HCT116 (cell line): Measurements from ENCODE around the gene SBF2.

ENCODE experiments used
- CBX3 ChIP-seq: IDR thresholded peaks from 2 replicates; pipeline ENCODE4 v1.6.1; 2012; ENCODE audit warnings: low read depth
- EZH2 ChIP-seq: fragments of 200-600 bp; sonication (generic); IDR thresholded peaks from 2 replicates; pipeline ENCODE4 v1.6.1; 2017; ENCODE audit warnings: antibody characterized with exemption, mixed run types
- EZH2phosphoT487 ChIP-seq: fragments of 200-600 bp; IDR thresholded peaks from 2 replicates; pipeline ENCODE4 v1.6.1; 2018; ENCODE audit warnings: antibody characterized with exemption, borderline replicate concordance
- POLR2A ChIP-seq: IDR thresholded peaks from 2 replicates; pipeline ENCODE4 v1.7.0; 2011; ENCODE audit warnings: borderline replicate concordance; ENCODE audit not compliant: insufficient read depth, insufficient read length; ENCODE audit errors: extremely low read depth
- POLR2AphosphoS5 ChIP-seq: IDR thresholded peaks from 2 replicates; pipeline ENCODE4 v1.6.1; 2011; ENCODE audit warnings: mild to moderate bottlenecking, low read depth, low read length, moderate library complexity
- RAD21 ChIP-seq: IDR thresholded peaks from 2 replicates; pipeline ENCODE4 v1.6.1; 2012; ENCODE audit warnings: low read depth, mild to moderate bottlenecking
- TF ChIP-seq, protein P1 (sequence below), 3 experiments: fragments of 200-600 bp in 1 of 3; sonication (generic) in 1 of 3; IDR thresholded peaks in 2 of 3; conservative IDR thresholded peaks in 1 of 3; 2 replicates each; pipeline ENCODE4 v1.5.1; 2012 to 2017; ENCODE audit warnings: low read depth in 2 of 3, low read length in 2 of 3, antibody characterized with exemption in 1 of 3, borderline replicate concordance in 1 of 3, control low read depth in 1 of 3, mild to moderate bottlenecking in 1 of 3, mixed read lengths in 1 of 3, mixed run types in 1 of 3, moderate library complexity in 1 of 3; ENCODE audit not compliant: insufficient read depth in 1 of 3
- TF ChIP-seq, protein P2 (sequence below): IDR thresholded peaks from 2 replicates; pipeline ENCODE4 v1.6.1; 2012; ENCODE audit warnings: low read depth

DNA sequence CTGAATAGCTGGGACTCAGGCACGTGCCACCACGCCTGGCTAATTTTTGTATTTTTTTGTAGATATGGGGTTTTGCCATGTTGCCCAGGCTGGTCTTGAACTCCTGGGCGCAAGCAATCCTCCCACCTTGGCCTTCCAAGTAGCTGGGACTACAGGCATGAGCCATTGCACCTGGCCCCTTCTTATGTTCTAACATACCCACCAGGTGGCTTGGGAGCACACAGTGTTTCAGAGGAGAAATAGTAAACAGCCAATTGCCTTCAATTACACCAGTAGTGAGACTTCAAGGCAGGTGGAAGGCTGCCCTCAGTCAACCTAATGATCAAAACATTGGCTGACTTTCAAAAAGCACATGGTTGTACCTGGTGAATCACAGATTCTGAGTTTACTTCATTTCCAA lies 462.9 kb downstream of the SBF2 start:
- TF ChIP-seq, protein P1, sequence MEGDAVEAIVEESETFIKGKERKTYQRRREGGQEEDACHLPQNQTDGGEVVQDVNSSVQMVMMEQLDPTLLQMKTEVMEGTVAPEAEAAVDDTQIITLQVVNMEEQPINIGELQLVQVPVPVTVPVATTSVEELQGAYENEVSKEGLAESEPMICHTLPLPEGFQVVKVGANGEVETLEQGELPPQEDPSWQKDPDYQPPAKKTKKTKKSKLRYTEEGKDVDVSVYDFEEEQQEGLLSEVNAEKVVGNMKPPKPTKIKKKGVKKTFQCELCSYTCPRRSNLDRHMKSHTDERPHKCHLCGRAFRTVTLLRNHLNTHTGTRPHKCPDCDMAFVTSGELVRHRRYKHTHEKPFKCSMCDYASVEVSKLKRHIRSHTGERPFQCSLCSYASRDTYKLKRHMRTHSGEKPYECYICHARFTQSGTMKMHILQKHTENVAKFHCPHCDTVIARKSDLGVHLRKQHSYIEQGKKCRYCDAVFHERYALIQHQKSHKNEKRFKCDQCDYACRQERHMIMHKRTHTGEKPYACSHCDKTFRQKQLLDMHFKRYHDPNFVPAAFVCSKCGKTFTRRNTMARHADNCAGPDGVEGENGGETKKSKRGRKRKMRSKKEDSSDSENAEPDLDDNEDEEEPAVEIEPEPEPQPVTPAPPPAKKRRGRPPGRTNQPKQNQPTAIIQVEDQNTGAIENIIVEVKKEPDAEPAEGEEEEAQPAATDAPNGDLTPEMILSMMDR (IDR thresholded peaks at IDR 0.05 in 2 of 3, conservative IDR thresholded peaks at IDR 0.05 in 1 of 3; ENCODE audit: borderline replicate concordance in 1 of 3, insufficient read depth in 1 of 3, low read depth in 2 of 3, low read length in 2 of 3), result no peak
- TF ChIP-seq POLR2AphosphoS5 (no peak), EZH2 (no peak), CBX3 (no peak), POLR2A (no peak), EZH2phosphoT487 (no peak), RAD21 (no peak)
- TF ChIP-seq, protein P2, sequence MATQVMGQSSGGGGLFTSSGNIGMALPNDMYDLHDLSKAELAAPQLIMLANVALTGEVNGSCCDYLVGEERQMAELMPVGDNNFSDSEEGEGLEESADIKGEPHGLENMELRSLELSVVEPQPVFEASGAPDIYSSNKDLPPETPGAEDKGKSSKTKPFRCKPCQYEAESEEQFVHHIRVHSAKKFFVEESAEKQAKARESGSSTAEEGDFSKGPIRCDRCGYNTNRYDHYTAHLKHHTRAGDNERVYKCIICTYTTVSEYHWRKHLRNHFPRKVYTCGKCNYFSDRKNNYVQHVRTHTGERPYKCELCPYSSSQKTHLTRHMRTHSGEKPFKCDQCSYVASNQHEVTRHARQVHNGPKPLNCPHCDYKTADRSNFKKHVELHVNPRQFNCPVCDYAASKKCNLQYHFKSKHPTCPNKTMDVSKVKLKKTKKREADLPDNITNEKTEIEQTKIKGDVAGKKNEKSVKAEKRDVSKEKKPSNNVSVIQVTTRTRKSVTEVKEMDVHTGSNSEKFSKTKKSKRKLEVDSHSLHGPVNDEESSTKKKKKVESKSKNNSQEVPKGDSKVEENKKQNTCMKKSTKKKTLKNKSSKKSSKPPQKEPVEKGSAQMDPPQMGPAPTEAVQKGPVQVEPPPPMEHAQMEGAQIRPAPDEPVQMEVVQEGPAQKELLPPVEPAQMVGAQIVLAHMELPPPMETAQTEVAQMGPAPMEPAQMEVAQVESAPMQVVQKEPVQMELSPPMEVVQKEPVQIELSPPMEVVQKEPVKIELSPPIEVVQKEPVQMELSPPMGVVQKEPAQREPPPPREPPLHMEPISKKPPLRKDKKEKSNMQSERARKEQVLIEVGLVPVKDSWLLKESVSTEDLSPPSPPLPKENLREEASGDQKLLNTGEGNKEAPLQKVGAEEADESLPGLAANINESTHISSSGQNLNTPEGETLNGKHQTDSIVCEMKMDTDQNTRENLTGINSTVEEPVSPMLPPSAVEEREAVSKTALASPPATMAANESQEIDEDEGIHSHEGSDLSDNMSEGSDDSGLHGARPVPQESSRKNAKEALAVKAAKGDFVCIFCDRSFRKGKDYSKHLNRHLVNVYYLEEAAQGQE, result no peak
